Endothelial cell of umbilical vein (primary cell): ENCODE data around the gene UBE2K. TPM values are rescaled to one million over a fixed set of nuclear protein-coding genes. Genes with fewer than 3 reads are reported as not detected.

Experiments
- BruUV-seq: library from RNA; stranded (reverse); fragments of 400-500 nt; replicated peaks from 2 replicates; lab custom pipeline; 2021; lab: Mats Ljungman, UMichigan
- CTCF ChIA-PET: fragments of 300-600, 350-600 bp; sonication (Branson Sonifier 250); formaldehyde crosslinking; loops from one replicate; lab custom pipeline; 2021; ENCODE audit warnings: antibody characterized with exemption, inconsistent platforms; lab: Charles Lee
- POLR2A ChIA-PET: fragments of 300-600, 350-600 bp; sonication (Branson Sonifier 250); formaldehyde crosslinking; loops from one replicate; lab custom pipeline; 2021; ENCODE audit warnings: antibody characterized with exemption, inconsistent platforms; lab: Charles Lee
- DNase-seq: peaks from one replicate; pipeline ENCODE4 v3.0.0-alpha.2; 2011; ENCODE audit warnings: low read depth, low spot score
- FAIRE-seq: peaks from 2 replicates; lab custom pipeline; 2011; peaks lifted over from hg19 to GRCh38; lab: Jason Lieb, UNC
- H2AFZ ChIP-seq: 2 replicates; pipeline ENCODE4 v1.6.0; 2012; ENCODE audit warnings: low read depth, low read length, control low read depth, inconsistent platforms
- H3K27ac ChIP-seq: 2 replicates; pipeline ENCODE4 v1.5.1; 2011; ENCODE audit warnings: low read depth, mild to moderate bottlenecking, control low read depth, low read length, moderate library complexity; ENCODE audit not compliant: insufficient read depth
- H3K27me3 ChIP-seq, 2 experiments: 2 replicates each; pipeline versions ENCODE4 v1.6.0 to v1.6.1; 2011; ENCODE audit warnings: low read length in 2 of 2, mixed read lengths in 1 of 2; ENCODE audit not compliant: control insufficient read depth in 2 of 2, insufficient read depth in 2 of 2
- H3K36me3 ChIP-seq, 2 experiments: 2 replicates in 1 of 2; 3 replicates in 1 of 2; pipeline ENCODE4 v1.5.1; 2011; ENCODE audit warnings: low read length in 2 of 2, mild to moderate bottlenecking in 1 of 2, moderate library complexity in 1 of 2; ENCODE audit not compliant: control insufficient read depth in 2 of 2, insufficient read depth in 2 of 2; ENCODE audit errors: extremely low read depth in 1 of 2
- H3K4me1 ChIP-seq: 3 replicates; pipeline ENCODE4 v1.5.1; 2011; ENCODE audit warnings: mild to moderate bottlenecking, low read length; ENCODE audit not compliant: control insufficient read depth, insufficient read depth; ENCODE audit errors: extremely low read depth
- H3K4me2 ChIP-seq: 2 replicates; pipeline ENCODE4 v1.6.1; 2011; ENCODE audit warnings: low read length, control low read depth, mixed read lengths; ENCODE audit not compliant: insufficient read depth
- H3K4me3 ChIP-seq, 3 experiments: fragments of 200-600 bp in 1 of 3; sonication (generic), shearing (Covaris generic) in 1 of 3; replicated peaks in 1 of 3; 2 replicates each; pipeline ENCODE4 v1.5.1; 2011 to 2016; ENCODE audit warnings: control low read depth in 3 of 3, low read length in 3 of 3, mild to moderate bottlenecking in 2 of 3, inconsistent platforms in 1 of 3, low read depth in 1 of 3, moderate library complexity in 1 of 3; ENCODE audit not compliant: insufficient read depth in 1 of 3
- H3K79me2 ChIP-seq: 2 replicates; pipeline ENCODE4 v1.6.0; 2012; ENCODE audit warnings: low read length, inconsistent platforms; ENCODE audit not compliant: control insufficient read depth, insufficient read depth
- H3K9ac ChIP-seq: replicated peaks from 2 replicates; pipeline ENCODE3; 2011; ENCODE audit warnings: low read length, control low read depth; ENCODE audit not compliant: insufficient read depth; ENCODE audit errors: extremely low read depth
- H3K9me1 ChIP-seq: replicated peaks from 3 replicates; pipeline ENCODE4 v1.6.0; 2011; ENCODE audit warnings: mild to moderate bottlenecking, low read length; ENCODE audit not compliant: control insufficient read depth, insufficient read depth; ENCODE audit errors: extremely low read depth
- H3K9me3 ChIP-seq: replicated peaks from 2 replicates; pipeline ENCODE4 v1.5.1; 2012; ENCODE audit warnings: low read length, inconsistent platforms; ENCODE audit not compliant: control insufficient read depth, insufficient read depth
- H4K20me1 ChIP-seq: replicated peaks from 2 replicates; pipeline ENCODE3; 2011; ENCODE audit warnings: mild to moderate bottlenecking, low read length; ENCODE audit not compliant: control insufficient read depth, insufficient read depth; ENCODE audit errors: extremely low read depth
- CTCF ChIP-seq, 2 donors: IDR thresholded peaks; 1 replicate in 1 of 2; 2 replicates in 1 of 2; pipeline ENCODE4 v1.5.1; 2011; ENCODE audit warnings: low read length in 2 of 2, mild to moderate bottlenecking in 2 of 2, moderate library complexity in 2 of 2, control low read depth in 1 of 2, inconsistent platforms in 1 of 2, low read depth in 1 of 2; ENCODE audit not compliant: insufficient read depth in 1 of 2; ENCODE audit errors: extremely low read depth in 1 of 2
- EZH2 ChIP-seq: IDR thresholded peaks from 2 replicates; pipeline ENCODE4 v1.6.1; 2012; ENCODE audit warnings: borderline replicate concordance, low read depth, mild to moderate bottlenecking, moderate library complexity, low read length, inconsistent platforms; ENCODE audit not compliant: severe bottlenecking
- FOS ChIP-seq: IDR thresholded peaks from 2 replicates; pipeline ENCODE4 v1.6.1; 2011; ENCODE audit warnings: mild to moderate bottlenecking, low read length, moderate library complexity, borderline replicate concordance; ENCODE audit not compliant: insufficient read depth
- GATA2 ChIP-seq: IDR thresholded peaks from 2 replicates; pipeline ENCODE4 v1.7.0; 2011; ENCODE audit warnings: low read depth, mild to moderate bottlenecking, moderate library complexity, mixed read lengths, low read length; ENCODE audit not compliant: insufficient read length, insufficient read depth
- JUN ChIP-seq: IDR thresholded peaks from 2 replicates; pipeline ENCODE4 v1.6.1; 2011; ENCODE audit warnings: borderline replicate concordance, low read depth; ENCODE audit not compliant: insufficient read length, insufficient read depth
- MAX ChIP-seq: IDR thresholded peaks from 2 replicates; pipeline ENCODE4 v1.6.1; 2011; ENCODE audit not compliant: insufficient read depth, insufficient read length
- MYC ChIP-seq: IDR thresholded peaks from one replicate; pipeline ENCODE4 v1.6.1; 2011; ENCODE audit warnings: mild to moderate bottlenecking, low read depth, low read length
- POLR2A ChIP-seq: IDR thresholded peaks from 2 replicates; pipeline ENCODE4 v1.6.1; 2012; ENCODE audit warnings: low read depth, mild to moderate bottlenecking, control low read depth, low read length
- POLR2AphosphoS5 ChIP-seq: IDR thresholded peaks from 2 replicates; pipeline ENCODE4 v1.6.1; 2012; ENCODE audit warnings: low read depth, mild to moderate bottlenecking, control low read depth, low read length, moderate library complexity; ENCODE audit not compliant: insufficient read depth
- dilution Hi-C: fragments of 300-500 bp; cut with MboI; formaldehyde crosslinking; loops from one replicate; pipeline ENCODE4 v1.15.0; 2019; ENCODE audit warnings: low sequenced_read_pairs; ENCODE audit not compliant: extremely low pct_ligation_motif_present
- intact Hi-C: fragments of 100-400 bp; cut with micrococcal nuclease; formaldehyde crosslinking; loops from one replicate; pipeline ENCODE4 v1.10.0; 2022
- polyA plus RNA-seq, 4 experiments: library from polyadenylated mRNA; depleted of rRNA in 3 of 4; stranded (reverse) in 3 of 4; unstranded in 1 of 4; fragments of >200 nt; gene quantifications; 2 replicates each; pipeline versions ENCODE4 v1.2.1 to v1.2.3, GENCODE V29; 2011 to 2012; ENCODE audit warnings: missing spikeins in 1 of 4
- total RNA-seq: library from RNA; stranded (reverse); gene quantifications from 2 replicates; pipeline ENCODE4 v1.2.3, GENCODE V29; 2021

The UBE2K gene
- total and polyA plus RNA-seq, 2 donors (not counting 3 experiments of a cell fraction or from before 2014, with no cell fraction given): 32.5 to 97.8 TPM

GRCh38 chr4:39655211-39655610 lies 42.7 kb upstream of the UBE2K start:
- Histone ChIP-seq H3K4me2 (no peak overlapping the region), H3K4me1 (no peaks in the 10 kb centered on the region), H3K27ac (no peak overlapping the region), H3K9me1 (no peaks in the 10 kb centered on the region), H3K36me3 (no peaks in the 10 kb centered on the region), H2AFZ (no peak overlapping the region), H3K27me3 (no peaks in the 10 kb centered on the region), H3K4me3 (no peak overlapping the region), H3K9ac (no peak overlapping the region), H3K9me3 (no peaks in the 10 kb centered on the region), H4K20me1 (no peaks in the 10 kb centered on the region), H3K79me2 (no peaks in the 10 kb centered on the region)
- ChIA-PET POLR2A (no interaction called here), CTCF (no interaction called here)
- DNase-seq (no peak), FAIRE-seq (no peak)
- no peak for TF ChIP-seq GATA2
- TF ChIP-seq FOS: no peak
- no peak for TF ChIP-seq MAX
- no peak for TF ChIP-seq EZH2
- no peak for TF ChIP-seq POLR2A
- no peak for TF ChIP-seq JUN
- TF ChIP-seq CTCF (IDR thresholded peaks at IDR 0.05; ENCODE audit: extremely low read depth in 1 of 2, insufficient read depth in 1 of 2, low read depth in 1 of 2, low read length in 2 of 2): no peak
- TF ChIP-seq MYC: no peak
- TF ChIP-seq POLR2AphosphoS5: no peak
- no TSS peak for BruUV-seq
- intact Hi-C loops (no loop called here), dilution Hi-C loops (no loop called here)
